ENCODE results near the gene POLR3A.

POLR3A gene

GRCh38 chr10:77981281-77981680, 48.0 kb downstream of the POLR3A start:
- no peak for DNase-seq (ENCODE audit: low read depth in 1 of 2, low spot score in 1 of 2)

DNA sequence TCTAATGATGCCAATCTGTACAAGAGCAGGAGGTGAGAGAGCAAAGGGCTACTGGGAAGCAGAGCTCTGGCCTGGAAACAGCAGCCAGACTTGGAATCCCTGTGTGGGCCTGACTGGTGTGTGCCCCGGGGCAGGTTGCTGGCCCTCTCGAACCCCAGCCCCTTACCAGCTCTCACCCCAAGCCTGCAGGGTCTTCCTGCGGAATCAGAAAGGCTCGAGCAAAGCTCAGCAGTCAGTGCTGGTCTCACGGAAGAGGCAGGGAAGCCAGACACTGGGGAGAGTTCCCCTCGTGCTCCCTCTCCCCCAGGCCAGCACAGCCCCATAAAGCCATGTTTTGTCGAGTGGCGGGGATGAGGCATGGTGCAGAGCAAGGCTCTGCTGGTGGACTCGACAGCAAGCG, 50.1 kb downstream of the POLR3A start:
- no peak for DNase-seq (ENCODE audit: low read depth in 1 of 2, low spot score in 1 of 2)

- DNase-seq (ENCODE audit: low read depth in 1 of 2, low spot score in 1 of 2): no peak
Observed at GRCh38 chr10:77978360-77978759, 51.0 kb downstream of the POLR3A start.

DNA sequence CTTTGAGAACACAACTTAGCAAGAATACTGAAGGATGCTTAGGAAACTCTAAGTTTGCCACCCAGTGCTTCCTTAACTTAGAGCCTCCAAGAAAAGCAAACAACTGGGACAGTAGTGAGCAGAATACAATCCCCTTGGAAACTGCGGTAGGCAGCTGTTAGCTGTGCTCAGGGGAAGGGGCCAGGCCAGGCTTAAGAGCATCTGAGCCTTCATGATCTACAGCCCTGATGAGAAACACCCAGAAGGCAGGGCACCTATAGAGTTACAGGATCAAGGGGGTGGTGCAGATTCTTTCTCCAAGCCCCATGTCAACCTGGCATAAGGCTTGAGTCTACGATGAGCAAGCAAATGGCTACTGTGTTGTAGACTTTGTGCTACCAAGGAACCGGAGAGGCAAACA, 51.4 kb downstream of the POLR3A start:
- DNase-seq (ENCODE audit: low read depth in 1 of 2, low spot score in 1 of 2): no peak

- no peak for DNase-seq (ENCODE audit: low read depth in 1 of 2, low spot score in 1 of 2)
Observed at GRCh38 chr10:77977016-77977415, 52.3 kb downstream of the POLR3A start.

DNA sequence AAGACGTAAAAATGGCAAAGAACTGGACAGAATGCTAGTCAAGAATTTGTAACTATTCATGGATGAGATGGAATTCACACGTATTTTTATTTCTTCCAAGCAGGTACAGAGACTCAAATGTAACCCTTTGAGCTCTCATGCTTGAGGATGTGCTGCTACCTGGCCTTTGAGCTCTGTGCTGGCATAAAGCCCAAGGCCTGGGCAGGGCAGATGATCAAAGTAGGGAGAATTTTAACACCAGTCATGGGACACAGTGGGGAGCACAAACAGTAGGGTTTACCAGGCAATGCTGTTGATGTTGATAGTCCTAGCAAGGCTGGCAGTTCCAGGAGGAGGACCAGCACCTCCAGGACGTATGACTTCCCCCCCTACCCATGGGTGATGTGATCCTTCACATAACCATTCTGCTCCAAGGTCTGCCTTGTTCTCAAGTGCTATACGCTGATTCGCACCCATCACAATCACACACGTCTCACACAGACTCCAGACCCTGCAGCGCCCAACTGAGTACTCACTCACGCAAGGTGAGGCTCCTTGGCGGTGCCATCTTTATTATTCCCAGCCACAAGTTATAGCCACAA, 54.1 kb downstream of the POLR3A start:
- DNase-seq (ENCODE audit: low read depth in 1 of 2, low spot score in 1 of 2): no peak

- no peak for DNase-seq (ENCODE audit: low read depth in 1 of 2, low spot score in 1 of 2)
Observed at GRCh38 chr10:77974396-77975074, 54.8 kb downstream of the POLR3A start.

DNA sequence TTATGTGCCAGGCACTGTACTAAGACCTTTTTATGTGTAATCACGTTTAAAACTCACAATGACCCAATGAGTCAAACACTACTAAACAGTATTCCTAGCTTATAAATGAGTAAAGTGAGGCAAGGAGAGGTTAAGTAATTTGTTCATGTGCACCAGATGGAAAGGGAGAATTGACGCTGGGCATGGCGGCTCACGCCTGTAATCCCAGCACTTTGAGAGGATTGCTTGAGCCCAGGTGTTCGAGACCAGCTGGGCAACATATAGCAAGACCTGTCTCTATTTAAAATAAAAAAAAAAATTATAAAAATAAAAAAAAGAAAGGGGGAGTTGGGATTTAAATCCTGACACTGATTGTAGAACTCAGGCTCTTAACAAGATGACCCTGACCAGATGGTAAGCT, 56.0 kb downstream of the POLR3A start:
- DNase-seq (ENCODE audit: low read depth in 1 of 2, low spot score in 1 of 2): no peak

GRCh38 chr10:77972148-77972547, 57.2 kb downstream of the POLR3A start:
- DNase-seq (ENCODE audit: low read depth in 1 of 2, low spot score in 1 of 2): no peak

- DNase-seq (ENCODE audit: low read depth in 1 of 2, low spot score in 1 of 2): no peak
Observed at GRCh38 chr10:77971804-77972144, 57.5 kb downstream of the POLR3A start.

GRCh38 chr10:77970869-77971803, 58.2 kb downstream of the POLR3A start:
- DNase-seq (ENCODE audit: low read depth in 1 of 2, low spot score in 1 of 2): no peak

- no peak for DNase-seq (ENCODE audit: low read depth in 1 of 2, low spot score in 1 of 2)
Observed at GRCh38 chr10:77969114-77969513, 60.2 kb downstream of the POLR3A start.

DNA sequence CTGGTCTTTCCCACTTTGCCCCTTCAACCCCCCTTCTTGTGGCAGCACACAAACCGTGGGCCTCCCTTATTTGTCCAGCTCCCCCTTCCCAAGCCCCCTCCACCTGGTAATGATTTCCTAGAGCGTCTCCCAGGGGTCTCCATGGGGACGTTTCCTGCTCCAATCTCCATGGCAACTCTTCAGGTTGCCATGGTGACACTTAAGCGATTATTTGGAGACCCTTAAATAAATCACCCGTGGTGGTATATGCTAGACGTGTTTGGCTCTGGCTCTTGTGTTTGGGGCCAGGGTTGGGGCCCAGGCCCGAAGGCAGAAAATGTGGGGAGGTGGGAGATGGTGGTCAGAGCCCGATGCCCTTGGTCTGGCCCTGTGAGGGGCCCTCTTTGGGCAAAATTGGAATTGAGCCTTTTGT, 61.7 kb downstream of the POLR3A start:
- DNase-seq (ENCODE audit: low read depth in 1 of 2, low spot score in 1 of 2): no peak

DNA sequence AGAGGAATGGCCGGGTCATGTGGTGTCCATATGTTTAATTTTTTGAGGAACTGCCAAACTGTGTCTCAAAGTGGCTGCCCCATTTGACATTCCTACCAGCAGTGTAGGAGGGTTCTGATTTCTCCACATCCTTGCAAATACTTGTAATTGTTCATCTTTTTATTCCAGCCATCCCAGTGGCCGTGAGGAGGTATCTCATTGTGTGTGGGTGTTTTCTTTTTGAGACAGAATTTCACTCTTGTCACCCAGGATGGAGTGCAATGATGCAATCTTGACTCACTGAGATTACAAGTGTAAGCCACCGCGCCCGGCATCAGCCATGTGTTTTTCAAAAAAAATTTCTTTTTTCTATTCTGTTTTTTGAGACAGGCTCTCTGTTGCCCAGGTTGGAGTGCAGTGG, 64.0 kb downstream of the POLR3A start:
- no peak for DNase-seq (ENCODE audit: low read depth in 1 of 2, low spot score in 1 of 2)

GRCh38 chr10:77964811-77965210, 64.5 kb downstream of the POLR3A start:
- no peak for DNase-seq (ENCODE audit: low read depth in 1 of 2, low spot score in 1 of 2)

DNA sequence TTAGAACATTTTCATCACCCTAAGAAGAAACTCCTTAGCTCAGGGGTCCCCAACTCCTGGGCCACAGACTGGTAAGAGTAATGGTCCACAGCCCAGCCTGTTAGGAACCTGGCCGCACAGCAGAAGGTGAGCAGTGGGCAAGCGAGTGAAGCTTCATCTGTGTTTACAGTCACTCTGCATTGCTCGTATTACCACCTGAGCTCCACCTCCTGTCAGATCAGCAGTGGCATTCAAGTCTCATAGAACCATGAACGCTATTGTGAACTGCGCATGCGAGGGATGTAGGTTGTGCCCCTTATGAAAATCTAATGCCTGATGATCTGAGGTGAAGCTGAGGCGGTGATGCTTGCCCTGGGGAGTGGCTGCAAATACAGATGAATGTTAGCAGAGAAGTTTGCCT, 65.4 kb downstream of the POLR3A start:
- no peak for DNase-seq (ENCODE audit: low read depth in 1 of 2, low spot score in 1 of 2)

- no peak for DNase-seq (ENCODE audit: low read depth in 1 of 2, low spot score in 1 of 2)
Observed at GRCh38 chr10:77962350-77963146, 66.8 kb downstream of the POLR3A start.

GRCh38 chr10:77961668-77962067, 67.6 kb downstream of the POLR3A start:
- no peak for DNase-seq (ENCODE audit: low read depth in 1 of 2, low spot score in 1 of 2)

GRCh38 chr10:77960829-77961329, 68.4 kb downstream of the POLR3A start:
- DNase-seq (ENCODE audit: low read depth in 1 of 2, low spot score in 1 of 2): no peak

DNA sequence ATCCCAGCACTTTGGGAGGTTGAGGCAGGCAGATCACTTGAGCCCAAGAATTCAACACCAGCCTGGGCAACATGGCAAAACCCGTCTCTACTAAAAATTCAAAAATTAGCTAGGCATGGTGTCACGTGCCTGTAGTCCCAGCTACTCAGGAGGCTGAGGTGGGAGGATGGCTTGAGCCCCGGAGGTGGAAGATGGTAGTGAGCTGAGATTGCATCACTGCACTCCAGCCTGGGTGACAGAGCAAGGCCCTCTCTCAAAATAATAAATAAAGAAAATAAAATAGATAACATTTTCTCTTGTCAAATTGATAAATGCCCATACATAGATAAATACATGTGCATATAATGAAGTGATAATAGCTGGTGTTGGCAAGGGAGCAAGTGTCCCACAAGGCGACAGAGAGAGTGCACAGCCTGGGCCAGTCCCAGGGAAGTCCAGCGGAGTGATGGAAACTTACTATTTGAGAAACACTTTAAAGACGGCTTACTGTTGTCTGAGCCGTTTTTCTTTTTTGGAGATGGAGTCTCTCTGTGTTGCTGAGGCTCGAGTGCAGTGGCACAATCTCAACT, 69.3 kb downstream of the POLR3A start:
- no peak for DNase-seq (ENCODE audit: low read depth in 1 of 2, low spot score in 1 of 2)

- DNase-seq (ENCODE audit: low read depth in 1 of 2, low spot score in 1 of 2): no peak
Observed at GRCh38 chr10:77959384-77959783, 69.9 kb downstream of the POLR3A start.

All from activated CD4-positive, alpha-beta T cell treated with anti-CD3 and anti-CD28 coated beads, Interleukin-2, amount 50 U/mL, for 24 hours (primary cell).